Body of pancreas (tissue), 4 donors: ENCODE data around the gene SKIC2.

Experiments
- POLR2A ChIP-seq, 3 donors: fragments of 450-650 bp; IDR thresholded peaks; one replicate each; pipeline ENCODE4 v1.6.1; 2016; ENCODE audit warnings: antibody characterized with exemption in 3 of 3, mild to moderate bottlenecking in 2 of 3
- TF ChIP-seq, protein P1 (sequence below), 7 experiments: fragments of 450-650 bp in 4 of 7; fragments of 200-600 bp in 3 of 7; sonication (generic) in 3 of 7; IDR thresholded peaks; one replicate each; pipeline ENCODE4 v1.5.1; 2016 to 2019; ENCODE audit warnings: antibody characterized with exemption in 7 of 7

DNA sequence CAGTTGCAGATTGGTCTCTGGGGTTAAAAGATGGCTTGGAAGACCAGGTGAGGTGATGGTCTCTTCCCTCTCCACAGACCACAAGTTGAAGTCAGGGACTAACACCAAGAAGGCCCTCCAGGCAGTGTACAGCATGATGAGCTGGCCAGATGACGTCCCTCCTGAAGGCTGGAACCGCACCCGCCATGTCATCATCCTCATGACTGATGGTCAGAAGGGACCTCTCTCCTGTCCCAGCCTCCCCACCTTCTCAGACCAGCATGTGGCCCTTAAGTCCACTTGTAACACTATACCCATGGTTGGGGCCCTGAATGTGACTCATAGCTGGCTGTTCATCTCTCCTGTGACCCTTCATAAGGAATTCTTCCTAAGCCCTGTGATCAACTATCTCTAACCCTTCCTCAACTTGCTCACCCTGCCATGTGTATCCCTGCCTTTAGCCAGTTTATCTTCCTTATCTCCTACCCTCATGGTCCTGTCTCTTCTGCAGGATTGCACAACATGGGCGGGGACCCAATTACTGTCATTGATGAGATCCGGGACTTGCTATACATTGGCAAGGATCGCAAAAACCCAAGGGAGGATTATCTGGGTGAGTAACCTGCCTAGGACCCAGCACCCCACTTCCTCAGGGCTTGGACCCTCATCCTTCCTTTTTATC lies 10.1 kb upstream of the SKIC2 start:
- TF ChIP-seq, protein P1, sequence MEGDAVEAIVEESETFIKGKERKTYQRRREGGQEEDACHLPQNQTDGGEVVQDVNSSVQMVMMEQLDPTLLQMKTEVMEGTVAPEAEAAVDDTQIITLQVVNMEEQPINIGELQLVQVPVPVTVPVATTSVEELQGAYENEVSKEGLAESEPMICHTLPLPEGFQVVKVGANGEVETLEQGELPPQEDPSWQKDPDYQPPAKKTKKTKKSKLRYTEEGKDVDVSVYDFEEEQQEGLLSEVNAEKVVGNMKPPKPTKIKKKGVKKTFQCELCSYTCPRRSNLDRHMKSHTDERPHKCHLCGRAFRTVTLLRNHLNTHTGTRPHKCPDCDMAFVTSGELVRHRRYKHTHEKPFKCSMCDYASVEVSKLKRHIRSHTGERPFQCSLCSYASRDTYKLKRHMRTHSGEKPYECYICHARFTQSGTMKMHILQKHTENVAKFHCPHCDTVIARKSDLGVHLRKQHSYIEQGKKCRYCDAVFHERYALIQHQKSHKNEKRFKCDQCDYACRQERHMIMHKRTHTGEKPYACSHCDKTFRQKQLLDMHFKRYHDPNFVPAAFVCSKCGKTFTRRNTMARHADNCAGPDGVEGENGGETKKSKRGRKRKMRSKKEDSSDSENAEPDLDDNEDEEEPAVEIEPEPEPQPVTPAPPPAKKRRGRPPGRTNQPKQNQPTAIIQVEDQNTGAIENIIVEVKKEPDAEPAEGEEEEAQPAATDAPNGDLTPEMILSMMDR (IDR thresholded peaks at IDR 0.05), result no peak
- TF ChIP-seq POLR2A (IDR thresholded peaks at IDR 0.05), result no peak
